Spleen (tissue), 7 donors: ENCODE data around the gene PPM1B.

ENCODE experiments used
- CTCF ChIP-seq, 11 experiments: fragments of 200-600 bp in 7 of 11; fragments of 450-650 bp in 4 of 11; sonication (generic) in 4 of 11; IDR thresholded peaks in 8 of 11; conservative IDR thresholded peaks in 3 of 11; 1 replicate in 7 of 11; 2 replicates in 4 of 11; pipeline versions ENCODE4 v1.4.0 to v1.8.0; 2016 to 2021; ENCODE audit warnings: antibody characterized with exemption in 11 of 11, inconsistent platforms in 4 of 11, mild to moderate bottlenecking in 1 of 11
- POLR2A ChIP-seq, 3 donors: fragments of 450-650 bp; IDR thresholded peaks; one replicate each; pipeline ENCODE4 v1.5.1; 2017; ENCODE audit warnings: antibody characterized with exemption in 3 of 3, mild to moderate bottlenecking in 1 of 3
- POLR2AphosphoS5 ChIP-seq, 3 donors: sonication (generic); formaldehyde crosslinking; IDR thresholded peaks; one replicate each; pipeline ENCODE4 v1.5.1; 2017; ENCODE audit warnings: antibody characterized with exemption in 3 of 3
- donor health status: DM: no; HTN: no; CAD: no; lungs with moderate emphysema.
- donor health status: DM: no; HTN: no; CAD: no.
- donor health status: DM: no; HTN: no; CAD: no.

DNA sequence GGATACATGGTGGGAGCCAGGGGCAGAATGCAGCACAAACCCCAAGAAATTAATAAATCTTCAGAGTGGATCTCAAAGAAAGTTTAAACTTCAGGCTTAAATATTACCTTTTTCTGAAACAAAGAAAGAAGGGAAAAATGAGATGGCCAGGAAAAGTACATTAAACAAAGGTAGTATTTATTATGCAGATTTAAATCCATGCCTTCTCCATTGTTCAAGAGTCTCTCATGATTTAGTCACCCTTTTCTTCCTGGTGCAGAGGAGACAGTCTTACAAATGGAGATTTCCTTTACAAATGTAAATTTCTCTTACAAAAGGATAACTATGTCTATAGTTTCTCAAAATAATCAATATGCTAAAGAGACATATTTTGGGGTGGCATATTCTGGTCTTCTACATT, 33.4 kb upstream of the PPM1B start:
- no peak for TF ChIP-seq CTCF (IDR thresholded peaks at IDR 0.05 in 8 of 11, conservative IDR thresholded peaks at IDR 0.05 in 3 of 11)
- TF ChIP-seq POLR2AphosphoS5 (IDR thresholded peaks at IDR 0.05) = no peak
- TF ChIP-seq POLR2A (IDR thresholded peaks at IDR 0.05) = no peak
